ENCODE data around the gene COX10.

DNA sequence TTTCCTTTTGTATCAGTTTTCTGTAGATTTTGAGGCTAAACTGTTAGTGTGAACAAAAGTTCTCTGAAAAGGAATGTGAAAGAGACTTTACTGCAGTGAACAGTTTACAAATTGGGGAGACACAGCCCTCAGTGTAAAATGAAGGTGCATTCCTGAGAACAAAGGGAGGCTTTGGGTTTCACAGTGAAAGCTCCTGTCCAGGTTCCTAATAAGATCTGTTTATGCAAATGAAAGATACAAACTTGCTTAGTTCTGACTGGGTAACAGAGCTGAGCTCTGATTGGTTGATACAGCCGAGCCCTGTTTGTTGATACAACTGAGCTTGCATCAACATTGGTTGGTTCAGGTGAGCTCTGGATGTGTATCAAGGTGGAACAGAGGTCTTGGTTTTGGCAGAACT lies 175.7 kb downstream of the COX10 start:
- TF ChIP-seq POLR2AphosphoS5 (IDR thresholded peaks at IDR 0.05; ENCODE audit: borderline replicate concordance, low read depth, low read length), result no peak
- no peak for TF ChIP-seq EZH2 (IDR thresholded peaks at IDR 0.05)

Data from SK-N-MC (cell line).